ENCODE results near the gene MAPK10.

GRCh38 chr4:86001591-86001990 is 358.3 kb downstream of the MAPK10 start:
- no peak for TF ChIP-seq CTCF (IDR thresholded peaks at IDR 0.05)
- TF ChIP-seq POLR2A (IDR thresholded peaks at IDR 0.05; ENCODE audit: low read depth) = no peak
- no peak for TF ChIP-seq EP300 (IDR thresholded peaks at IDR 0.05)
